GM19468 (cell line): ENCODE results near the gene IFITM2.
"Not testable (repeated sequence)": the region's sequence is repeated elsewhere in the genome, so short reads cannot be mapped to it uniquely, and the experiment has no call there.

Experiments used
- ATAC-seq: cut with Tn5 transposase; IDR thresholded peaks from one replicate; pipeline ENCODE4 v1.9.1; 2021; ENCODE audit warnings: mild to moderate bottlenecking, moderate library complexity, moderate number of reproducible peaks; ENCODE audit not compliant: unreplicated experiment; ENCODE audit errors: extremely low read depth

The IFITM2 gene

DNA sequence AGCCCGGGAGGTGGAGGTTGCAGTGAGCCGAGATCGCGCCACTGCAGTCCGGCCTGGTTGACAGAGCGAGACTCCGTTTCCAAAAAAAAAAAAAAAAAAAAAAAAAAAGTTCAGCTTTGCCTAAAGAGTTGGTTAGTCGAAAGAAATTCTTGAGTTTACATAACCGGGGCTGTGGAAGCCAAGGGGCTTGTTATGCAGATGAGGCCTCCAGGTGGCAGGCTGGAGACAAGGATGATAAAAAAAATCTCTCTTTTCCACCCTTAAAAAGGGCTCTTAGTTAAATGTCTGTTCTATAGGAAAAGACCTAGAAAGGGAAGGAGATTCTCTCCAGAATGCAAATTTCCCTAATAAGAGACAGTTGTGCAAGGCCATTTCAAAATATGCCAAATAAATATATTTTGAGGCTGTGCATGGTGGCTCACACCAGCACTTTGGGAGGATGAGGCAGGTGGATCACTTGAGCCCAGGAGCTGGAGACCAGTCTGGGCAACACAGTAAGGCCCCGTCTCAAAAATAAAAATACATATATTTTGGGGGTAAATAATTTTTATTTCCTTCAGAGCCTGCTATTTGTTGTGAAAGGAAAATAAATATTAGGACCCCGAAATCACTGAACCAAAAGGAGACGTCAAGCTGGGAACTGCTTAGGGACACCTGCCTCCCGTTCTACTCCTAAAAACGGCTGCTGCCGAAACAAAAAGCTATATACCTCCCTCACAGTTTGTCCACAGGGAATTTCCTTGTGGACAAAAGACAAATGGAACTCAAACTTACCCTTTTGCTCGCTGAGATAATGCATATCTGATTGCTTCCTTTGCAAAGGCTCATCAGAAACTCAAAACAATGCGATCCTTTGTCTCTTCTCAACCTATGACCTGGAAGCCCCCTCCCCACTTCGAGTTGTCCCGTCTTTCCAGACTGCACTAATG is 2.4 kb upstream of the IFITM2 start:
- ATAC-seq, result no peak

DNA sequence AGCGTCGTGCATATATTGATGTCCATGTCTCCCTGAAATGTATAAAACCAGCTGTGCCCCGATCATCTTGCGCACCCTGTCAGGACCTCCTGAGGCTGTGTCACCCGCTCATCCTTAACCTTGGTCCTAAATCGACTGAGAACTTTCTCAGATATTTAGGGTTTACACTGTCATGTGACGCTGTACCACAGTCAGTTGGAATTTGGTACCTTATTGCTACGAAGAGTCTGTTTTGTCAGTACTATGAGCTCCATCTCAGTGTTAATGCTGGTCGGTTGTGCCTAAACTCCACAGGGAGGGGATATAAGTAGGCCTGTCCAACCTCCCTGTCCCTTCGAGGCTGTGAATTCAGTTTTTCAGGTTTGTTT is 1.8 kb upstream of the IFITM2 start:
- no peak for ATAC-seq

DNA sequence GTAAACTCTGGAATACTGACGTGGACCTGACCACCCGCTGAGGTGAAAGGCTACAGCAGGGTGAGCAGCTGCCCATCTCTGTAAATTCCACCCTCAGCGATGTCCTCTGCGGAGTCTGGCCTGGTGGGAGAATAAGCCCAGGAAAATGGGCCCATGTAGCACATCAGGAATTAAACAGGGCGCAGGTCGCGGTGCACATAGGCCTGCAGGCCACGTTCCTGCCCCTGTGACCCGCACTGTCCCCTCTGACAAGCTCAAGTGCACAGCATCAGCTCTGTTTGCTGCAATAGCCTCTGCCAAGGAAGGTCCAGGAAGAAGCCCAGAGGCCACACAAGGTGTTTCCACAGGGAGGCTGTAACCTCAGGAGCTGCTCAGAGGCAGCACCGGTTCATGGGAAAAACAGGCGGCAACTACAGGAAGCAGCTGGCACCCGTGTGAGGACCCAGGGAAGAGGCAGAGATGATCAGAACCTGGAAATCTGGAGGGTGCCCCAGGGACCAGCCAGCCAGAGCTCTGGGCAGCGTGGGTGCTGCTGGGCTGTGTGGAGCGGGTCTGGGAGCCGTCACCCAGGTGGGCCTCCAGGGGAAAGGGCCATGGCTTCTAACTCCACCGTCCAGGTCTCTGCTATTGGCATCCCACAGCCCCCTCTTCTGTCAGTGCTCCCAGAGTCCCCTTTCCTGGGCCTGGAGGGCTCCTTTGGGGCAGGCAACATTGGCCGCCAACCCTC is 808 bp upstream of the IFITM2 start:
- no peak for ATAC-seq

DNA sequence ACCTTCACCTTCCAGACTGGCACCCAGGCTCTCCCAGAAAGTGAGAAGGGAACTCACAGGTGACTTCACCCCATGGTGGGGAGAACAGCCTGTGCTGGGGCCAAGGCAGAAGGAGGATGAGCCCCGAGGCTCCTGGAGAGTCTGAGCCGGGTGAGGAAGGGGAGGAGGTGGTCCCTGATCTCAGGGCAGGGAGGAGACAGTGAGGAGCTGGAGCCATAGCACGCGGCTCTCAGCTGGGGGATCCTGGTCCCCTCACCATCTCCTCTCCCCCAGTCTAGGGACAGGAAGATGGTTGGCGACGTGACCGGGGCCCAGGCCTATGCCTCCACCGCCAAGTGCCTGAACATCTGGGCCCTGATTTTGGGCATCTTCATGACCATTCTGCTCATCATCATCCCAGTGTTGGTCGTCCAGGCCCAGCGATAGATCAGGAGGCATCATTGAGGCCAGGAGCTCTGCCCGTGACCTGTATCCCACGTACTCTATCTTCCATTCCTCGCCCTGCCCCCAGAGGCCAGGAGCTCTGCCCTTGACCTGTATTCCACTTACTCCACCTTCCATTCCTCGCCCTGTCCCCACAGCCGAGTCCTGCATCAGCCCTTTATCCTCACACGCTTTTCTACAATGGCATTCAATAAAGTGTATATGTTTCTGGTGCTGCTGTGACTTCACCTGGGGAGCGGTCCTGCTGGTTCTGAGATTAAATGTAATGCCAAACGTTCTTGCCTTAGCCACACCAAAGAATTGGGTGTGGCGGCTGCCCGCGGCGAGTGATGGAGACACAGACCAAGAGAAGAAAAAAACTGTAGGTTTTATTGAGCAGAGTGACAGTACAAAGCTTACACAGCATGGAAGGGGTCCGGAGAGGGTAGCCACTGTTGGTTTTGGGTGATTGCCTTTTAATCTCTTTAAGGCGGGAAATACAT is 1.4 kb downstream of the IFITM2 start:
- not testable (repeated sequence) for ATAC-seq

DNA sequence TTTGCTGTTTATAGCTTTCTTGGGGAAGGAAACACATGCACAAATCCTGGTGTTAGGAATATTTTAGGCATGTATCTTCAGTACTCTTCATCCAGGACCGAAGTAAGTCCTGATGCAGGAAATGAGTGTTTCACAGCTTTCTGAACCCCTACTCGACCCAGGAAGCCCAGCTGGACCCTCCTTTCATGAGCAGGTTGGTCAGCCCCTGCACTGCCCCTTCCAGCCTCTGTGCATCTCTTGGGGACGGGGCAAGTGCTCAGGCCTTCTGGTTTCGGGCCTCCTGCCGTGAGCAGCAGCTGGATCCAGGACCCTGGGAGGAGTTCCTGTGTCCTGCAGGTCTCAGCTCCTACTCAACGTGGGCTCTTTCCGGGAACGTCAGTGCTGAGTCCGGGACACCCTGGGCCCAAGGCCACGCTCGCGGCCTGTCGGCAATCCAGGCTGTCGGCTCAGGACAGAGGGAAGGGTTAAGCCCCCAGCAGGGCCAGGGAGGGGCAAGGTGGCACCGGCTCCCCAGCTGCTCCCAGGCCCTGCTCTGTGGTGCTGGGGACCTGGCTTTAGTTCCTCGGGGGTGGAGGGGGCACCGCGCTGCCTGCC is 2.5 kb downstream of the IFITM2 start:
- ATAC-seq, result not testable (repeated sequence)

DNA sequence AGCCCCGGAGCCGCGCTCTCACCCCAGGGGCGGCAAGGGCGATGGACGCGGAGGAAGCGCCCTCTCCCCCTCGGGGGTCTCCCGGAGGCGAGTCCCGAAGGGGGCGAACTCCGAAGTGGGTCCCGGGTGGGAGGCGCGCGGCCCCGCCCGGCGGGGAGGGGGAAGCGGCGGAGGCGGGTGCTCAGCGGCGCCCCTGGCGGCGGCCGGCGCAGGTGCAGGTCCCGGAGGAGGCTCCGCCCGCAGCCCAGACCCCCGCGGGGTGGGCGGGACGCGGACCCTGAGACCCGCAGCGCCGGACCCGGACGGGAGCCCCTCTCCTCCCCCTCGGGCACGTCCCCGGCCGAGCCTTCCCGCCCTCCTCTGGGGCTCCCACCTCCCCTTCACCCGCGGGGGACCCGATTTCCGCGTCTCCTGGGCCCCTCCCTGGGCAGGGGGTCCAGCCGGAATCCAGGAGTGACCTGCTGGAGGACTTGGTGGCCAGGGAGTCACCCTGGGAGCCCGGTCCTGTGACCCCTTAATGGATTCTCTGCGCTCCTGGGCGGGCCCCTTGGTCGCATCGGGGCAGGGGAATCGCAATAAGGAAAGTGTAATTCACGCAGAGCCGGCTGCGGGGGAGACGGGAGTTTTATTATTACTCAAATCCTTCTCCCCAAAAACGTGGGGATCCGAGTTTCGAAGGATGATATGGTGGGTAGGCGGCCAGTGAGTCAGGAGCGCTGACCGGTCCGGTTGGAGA is 3.6 kb downstream of the IFITM2 start:
- not testable (repeated sequence) for ATAC-seq

DNA sequence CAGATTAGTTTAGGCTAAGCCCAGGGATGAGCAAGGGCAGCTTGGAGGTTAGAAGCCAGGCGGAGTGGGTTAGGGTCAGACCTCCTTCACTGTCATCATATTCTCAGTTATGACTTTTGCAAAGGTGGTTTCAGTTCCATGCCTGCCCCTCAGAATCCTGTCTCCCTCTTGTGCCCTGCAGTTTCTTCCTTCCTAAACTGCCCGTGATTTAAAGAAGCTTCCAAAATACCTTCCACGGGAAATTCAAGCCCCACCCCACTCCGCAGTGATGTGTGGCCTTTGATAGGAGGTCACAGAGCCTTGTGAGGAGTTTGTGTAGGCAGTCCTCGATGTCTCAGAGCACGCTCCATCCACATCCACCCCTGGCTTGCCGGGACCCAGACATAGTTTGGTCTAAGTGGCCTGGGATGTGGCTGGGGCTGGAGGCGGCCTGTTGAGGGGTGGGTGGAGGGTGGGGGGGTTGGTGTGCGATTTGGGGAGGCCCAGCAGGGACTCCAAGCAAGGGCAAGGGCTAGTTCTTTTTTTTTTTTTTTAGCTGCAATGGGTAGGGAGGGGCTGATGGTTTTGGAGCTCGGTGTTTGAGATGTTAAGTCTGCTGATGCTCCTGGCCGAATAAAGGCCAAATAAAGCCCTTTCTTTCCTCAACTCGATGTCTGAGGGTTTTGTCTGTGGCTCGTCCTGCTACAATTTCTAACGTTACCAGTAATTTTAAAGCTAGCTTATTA is 4.6 kb downstream of the IFITM2 start:
- no peak for ATAC-seq

DNA sequence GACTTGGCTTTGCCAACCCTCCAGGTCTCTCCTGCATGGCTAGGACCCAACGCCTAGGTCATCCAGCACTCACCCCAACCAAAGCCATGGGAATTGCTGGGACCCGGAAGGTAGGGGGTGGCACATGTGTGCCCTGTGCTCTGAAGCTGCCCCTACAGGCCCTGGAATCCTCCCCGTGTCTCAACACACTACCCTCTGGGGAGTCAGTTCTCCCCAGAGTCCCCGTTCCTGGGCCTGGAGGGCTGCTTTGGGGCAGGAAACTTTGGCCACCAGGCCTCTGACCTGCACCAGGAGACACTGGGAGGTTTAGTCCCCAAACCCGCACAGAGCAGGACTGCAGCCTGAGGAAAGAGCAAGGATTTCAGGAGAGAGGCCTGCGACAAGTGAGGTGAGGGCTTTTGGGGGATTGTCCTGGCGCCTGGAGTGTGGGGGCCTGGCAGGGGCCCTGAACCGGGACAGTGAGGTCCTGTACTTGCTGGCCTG is 5.7 kb downstream of the IFITM2 start:
- no peak for ATAC-seq

DNA sequence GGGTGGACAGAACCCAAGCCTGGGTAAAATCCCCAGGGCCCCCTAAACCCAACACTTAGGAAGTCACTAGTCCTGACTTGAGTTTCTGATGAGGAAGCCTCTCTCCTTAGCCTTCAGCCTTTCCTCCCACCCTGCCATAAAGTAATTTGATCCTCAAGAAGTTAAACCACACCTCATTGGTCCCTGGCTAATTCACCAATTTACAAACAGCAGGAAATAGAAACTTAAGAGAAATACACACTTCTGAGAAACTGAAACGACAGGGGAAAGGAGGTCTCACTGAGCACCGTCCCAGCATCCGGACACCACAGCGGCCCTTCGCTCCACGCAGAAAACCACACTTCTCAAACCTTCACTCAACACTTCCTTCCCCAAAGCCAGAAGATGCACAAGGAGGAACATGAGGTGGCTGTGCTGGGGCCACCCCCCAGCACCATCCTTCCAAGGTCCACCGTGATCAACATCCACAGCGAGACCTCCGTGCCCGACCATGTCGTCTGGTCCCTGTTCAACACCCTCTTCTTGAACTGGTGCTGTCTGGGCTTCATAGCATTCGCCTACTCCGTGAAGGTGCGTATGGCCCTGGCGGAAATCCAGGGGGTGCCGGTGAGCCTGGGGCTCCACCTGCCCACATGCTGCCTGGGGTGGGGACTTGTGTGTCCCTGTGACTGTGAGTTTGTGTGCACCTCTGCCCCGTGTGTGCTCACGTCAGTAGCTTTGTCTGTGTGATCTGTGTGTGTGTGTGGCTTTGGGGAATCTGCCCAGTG is 6.4 kb downstream of the IFITM2 start, which contains the start of gene IFITM1:
Gene IFITM1 (plus strand): TSS at position 254 of the 767 bp plus-strand sequence. CDS start 131 bp downstream, at position 385.
- ATAC-seq, result no peak

DNA sequence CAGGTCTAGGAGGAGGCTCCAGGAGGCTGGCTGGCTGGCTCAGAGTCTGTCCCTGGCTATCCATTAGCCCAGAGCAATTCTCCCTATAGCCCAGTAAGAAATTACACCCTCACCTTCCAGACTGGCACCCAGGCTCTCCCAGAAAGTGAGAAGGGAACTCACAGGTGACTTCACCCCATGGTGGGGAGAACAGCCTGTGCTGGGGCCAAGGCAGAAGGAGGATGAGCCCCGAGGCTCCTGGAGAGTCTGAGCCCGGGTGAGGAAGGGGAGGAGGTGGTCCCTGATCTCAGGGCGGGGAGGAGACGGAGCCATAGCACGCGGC is 6.9 kb downstream of the IFITM2 start:
- ATAC-seq, result not testable (repeated sequence)

DNA sequence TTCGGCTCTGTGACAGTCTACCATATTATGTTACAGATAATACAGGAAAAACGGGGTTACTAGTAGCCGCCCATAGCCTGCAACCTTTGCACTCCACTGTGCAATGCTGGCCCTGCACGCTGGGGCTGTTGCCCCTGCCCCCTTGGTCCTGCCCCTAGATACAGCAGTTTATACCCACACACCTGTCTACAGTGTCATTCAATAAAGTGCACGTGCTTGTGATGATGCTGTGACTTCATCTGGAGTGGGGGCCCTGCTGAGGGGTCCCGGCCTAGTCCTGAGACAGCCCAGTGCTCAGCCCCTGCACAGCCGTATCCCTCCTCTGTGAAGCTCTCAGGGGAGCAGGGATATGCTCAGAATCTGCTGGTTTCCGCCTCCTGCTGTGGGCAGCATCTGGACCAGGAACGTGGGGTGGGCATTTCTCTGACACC is 7.5 kb downstream of the IFITM2 start:
- ATAC-seq, result no peak

DNA sequence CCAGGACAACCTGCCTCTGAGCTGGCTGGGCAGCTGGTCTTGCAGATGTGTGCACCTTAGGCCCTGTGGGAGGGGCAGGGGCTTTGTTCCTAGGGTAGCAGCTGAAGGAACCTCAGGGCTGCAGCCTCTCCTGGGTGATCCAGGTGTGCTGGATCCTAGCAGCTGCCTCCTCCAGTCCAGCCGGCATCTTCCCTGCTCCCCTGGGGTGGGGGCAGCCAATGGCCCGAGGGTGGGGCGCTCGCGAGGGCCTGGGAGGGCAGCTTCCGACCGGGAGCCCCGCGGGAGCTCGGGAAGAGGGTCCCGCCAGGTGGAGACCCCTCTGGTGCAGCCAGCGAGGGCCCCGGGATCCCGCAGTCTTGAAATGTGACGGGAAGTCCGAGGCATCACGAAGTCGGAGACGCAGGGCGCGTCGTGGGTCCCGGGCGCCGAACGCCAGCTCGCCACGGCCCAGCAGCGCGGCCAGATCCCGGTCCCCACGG is 7.9 kb downstream of the IFITM2 start:
- ATAC-seq, result no peak

DNA sequence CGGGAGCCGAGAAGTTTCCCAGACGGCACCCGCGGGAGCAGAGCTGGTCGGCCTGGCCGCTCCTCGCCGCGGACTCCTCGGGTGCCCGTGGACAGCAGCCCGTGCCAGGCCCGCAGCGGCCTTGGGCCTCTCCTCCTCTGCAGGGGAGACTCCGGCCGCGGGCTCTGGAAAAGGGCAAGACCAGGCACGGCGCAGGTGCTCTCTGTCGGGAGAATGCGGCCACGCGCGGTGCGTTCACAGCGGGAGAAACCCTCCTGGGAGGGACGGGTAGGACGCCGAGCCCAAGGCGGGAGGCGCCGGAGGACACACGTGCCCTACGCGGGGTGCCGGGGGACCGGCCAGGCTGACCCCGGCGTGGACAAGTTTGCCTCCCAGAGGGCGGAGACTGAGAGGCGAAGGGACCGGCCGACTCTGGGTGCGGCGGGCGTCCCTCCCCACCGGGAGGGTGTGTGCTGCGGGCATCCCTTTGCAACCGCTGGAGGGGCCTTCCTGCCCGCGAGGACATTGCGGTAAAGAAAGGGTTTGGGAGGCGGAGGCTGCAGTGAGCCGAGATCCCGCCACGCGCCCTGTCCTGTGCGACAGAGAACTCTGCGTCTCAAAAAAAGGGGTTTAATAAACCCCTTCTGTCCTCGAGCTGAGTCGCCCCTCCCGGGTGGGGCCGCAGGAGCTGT is 8.6 kb downstream of the IFITM2 start:
- ATAC-seq, result no peak

DNA sequence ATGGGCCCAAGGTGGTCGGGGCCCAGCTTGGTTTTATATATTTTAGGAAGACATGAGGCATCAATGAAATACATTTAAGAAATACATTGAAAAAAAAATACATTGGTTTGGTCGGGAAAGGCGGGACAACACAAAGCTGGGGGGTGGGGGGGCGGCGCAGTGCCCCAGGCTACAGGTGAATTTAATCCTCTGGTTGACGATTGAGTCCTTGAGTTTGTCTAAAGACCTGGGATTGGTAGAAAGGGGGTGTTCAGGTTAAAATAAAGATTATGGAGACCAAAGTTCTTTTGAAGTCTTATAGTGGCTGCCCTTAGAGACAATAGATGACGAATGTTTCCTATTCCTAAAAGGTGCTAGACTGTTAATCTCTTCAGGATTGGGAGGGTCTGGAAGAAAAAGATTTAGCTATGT is 9.3 kb downstream of the IFITM2 start:
- ATAC-seq, result no peak

DNA sequence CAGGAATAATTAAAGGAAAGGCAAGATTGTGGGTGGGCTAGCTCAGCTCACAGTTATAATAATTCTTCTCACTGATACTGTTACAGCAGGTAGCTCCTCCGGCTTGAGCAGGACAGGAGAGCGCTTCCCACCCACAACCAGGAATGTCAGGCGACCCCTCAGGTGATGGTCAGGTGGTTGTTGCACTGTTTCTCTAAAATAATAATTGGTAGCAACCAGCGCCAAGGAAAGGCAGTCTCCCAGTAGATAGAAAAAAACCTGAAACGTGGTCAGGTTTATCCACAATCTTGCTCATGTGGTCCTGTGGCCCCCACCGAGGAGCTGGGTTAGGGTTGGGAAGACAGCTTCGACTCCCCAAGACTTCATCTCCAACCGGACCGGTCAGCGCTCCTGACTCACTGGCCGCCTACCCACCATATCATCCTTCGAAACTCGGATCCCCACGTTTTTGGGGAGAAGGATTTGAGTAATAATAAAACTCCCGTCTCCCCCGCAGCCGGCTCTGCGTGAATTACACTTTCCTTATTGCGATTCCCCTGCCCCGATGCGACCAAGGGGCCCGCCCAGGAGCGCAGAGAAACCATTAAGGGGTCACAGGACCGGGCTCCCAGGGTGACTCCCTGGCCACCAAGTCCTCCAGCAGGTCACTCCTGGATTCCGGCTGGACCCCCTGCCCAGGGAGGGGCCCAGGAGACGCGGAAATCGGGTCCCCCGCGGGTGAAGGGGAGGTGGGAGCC is 10.2 kb downstream of the IFITM2 start:
- not testable (repeated sequence) for ATAC-seq

DNA sequence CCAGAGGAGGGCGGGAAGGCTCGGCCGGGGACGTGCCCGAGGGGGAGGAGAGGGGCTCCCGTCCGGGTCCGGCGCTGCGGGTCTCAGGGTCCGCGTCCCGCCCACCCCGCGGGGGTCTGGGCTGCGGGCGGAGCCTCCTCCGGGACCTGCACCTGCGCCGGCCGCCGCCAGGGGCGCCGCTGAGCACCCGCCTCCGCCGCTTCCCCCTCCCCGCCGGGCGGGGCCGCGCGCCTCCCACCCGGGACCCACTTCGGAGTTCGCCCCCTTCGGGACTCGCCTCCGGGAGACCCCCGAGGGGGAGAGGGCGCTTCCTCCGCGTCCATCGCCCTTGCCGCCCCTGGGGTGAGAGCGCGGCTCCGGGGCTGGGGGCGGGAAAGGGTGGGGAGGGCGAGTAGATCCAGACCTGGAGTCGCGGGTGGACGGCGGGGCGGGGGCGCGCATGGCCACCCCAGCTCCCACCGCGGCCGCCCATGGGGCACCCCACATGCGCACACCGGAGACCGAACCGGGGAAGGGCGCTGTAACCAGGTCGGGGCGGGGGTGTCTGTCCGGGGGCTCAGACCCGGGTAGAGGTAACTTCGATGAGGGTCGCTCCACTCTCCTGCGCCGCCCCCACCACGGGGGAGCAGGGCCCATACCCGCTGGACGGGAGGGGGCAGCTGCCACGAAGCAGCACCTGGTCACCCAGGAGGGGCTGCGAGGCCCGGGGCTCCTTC is 10.9 kb downstream of the IFITM2 start:
- ATAC-seq, result not testable (repeated sequence)
